Left ventricle myocardium inferior (tissue), 1 donor: Measurements from ENCODE around the gene SAMD4A. TPM values are rescaled to one million over a fixed set of nuclear protein-coding genes. Genes with fewer than 3 reads are reported as not detected.

Experiments
- DNase-seq: peaks from one replicate; pipeline ENCODE4 v3.0.0-alpha.2; 2020
- H3K27ac ChIP-seq: fragments of 200-600 bp; replicated peaks from 2 replicates; pipeline ENCODE4 v1.8.0; 2021
- H3K27me3 ChIP-seq: fragments of 200-600 bp; 2 replicates; pipeline ENCODE4 v1.8.0; 2021; ENCODE audit warnings: low read depth
- H3K36me3 ChIP-seq: fragments of 200-600 bp; 2 replicates; pipeline ENCODE4 v1.8.0; 2021
- H3K4me1 ChIP-seq: fragments of 200-600 bp; 2 replicates; pipeline ENCODE4 v1.8.0; 2021
- H3K4me3 ChIP-seq: fragments of 200-600 bp; 2 replicates; pipeline ENCODE4 v1.8.0; 2021; ENCODE audit warnings: mild to moderate bottlenecking, moderate library complexity
- H3K9me3 ChIP-seq: fragments of 200-600 bp; replicated peaks from 2 replicates; pipeline ENCODE4 v1.8.0; 2021
- CTCF ChIP-seq: fragments of 200-600 bp; IDR thresholded peaks from 2 replicates; pipeline ENCODE4 v1.8.0; 2021; ENCODE audit warnings: antibody characterized with exemption, mild to moderate bottlenecking, borderline replicate concordance
- intact Hi-C: fragments of 100-400 bp; cut with micrococcal nuclease; formaldehyde crosslinking; loops from one replicate; pipeline ENCODE4 v1.11.0; 2022
- total RNA-seq: library from RNA; stranded (reverse); fragmentation: NEBNext Ultra II Directional; extraction: Animal tissue kit (Norgen Biotek cat#: 25700); gene quantifications from one replicate; pipeline ENCODE4 v1.2.1, GENCODE V29; 2021
- donor health status: DM: no; HTN: yes; CAD: no; lungs with severe emphysema.

Gene SAMD4A
- total RNA-seq, 1 donor from 2014 or later, result 173 TPM

GRCh38 chr14:54756656-54757392, 189.9 kb downstream of the SAMD4A start:
- Histone ChIP-seq H3K27ac (no peak overlapping the region), H3K27me3 (no peaks in the 10 kb centered on the region), H3K9me3 (no peaks in the 10 kb centered on the region), H3K4me3 (no peak overlapping the region), H3K36me3 (peaks cover 46% of the 10 kb centered on the region), H3K4me1 (peaks cover 60% of the 10 kb centered on the region)
- intact Hi-C loops, result no loop called here
- no peak for DNase-seq
- TF ChIP-seq CTCF, result no peak

GRCh38 chr14:54758041-54758440, 191.1 kb downstream of the SAMD4A start:
- Histone ChIP-seq H3K36me3 (peaks cover 37% of the 10 kb centered on the region), H3K27me3 (no peaks in the 10 kb centered on the region), H3K27ac (peak overlapping the region; percentile 33), H3K4me3 (no peak overlapping the region), H3K4me1 (peaks cover 63% of the 10 kb centered on the region), H3K9me3 (no peaks in the 10 kb centered on the region)
- intact Hi-C loops, result no loop called here
- TF ChIP-seq CTCF, result no peak
- DNase-seq, result no peak

GRCh38 chr14:54759982-54760585, 193.2 kb downstream of the SAMD4A start:
- H3K27me3 ChIP-seq, result no peaks in the 10 kb centered on the region
- peaks cover 55% of the 10 kb centered on the region for H3K4me1 ChIP-seq
- no peak overlapping the region for H3K27ac ChIP-seq
- DNase-seq, result no peak
- no peak overlapping the region for H3K4me3 ChIP-seq
- no peak for TF ChIP-seq CTCF
- no peaks in the 10 kb centered on the region for H3K9me3 ChIP-seq
- H3K36me3 ChIP-seq, result peaks cover 46% of the 10 kb centered on the region
- intact Hi-C loops, result no loop called here

GRCh38 chr14:54760866-54761575, 194.1 kb downstream of the SAMD4A start:
- Histone ChIP-seq H3K9me3 (no peaks in the 10 kb centered on the region), H3K27me3 (no peaks in the 10 kb centered on the region), H3K36me3 (peaks cover 48% of the 10 kb centered on the region), H3K27ac (peak overlapping the region; percentile 33), H3K4me3 (no peak overlapping the region), H3K4me1 (peaks cover 56% of the 10 kb centered on the region)
- no peak for DNase-seq
- TF ChIP-seq CTCF, result no peak
- intact Hi-C loops, result no loop called here

GRCh38 chr14:54761835-54762234, 194.9 kb downstream of the SAMD4A start:
- H3K36me3 ChIP-seq, result peaks cover 49% of the 10 kb centered on the region
- H3K27ac ChIP-seq, result peak overlapping the region; percentile 33
- TF ChIP-seq CTCF, result no peak
- no peak for DNase-seq
- peaks cover 56% of the 10 kb centered on the region for H3K4me1 ChIP-seq
- intact Hi-C loops, result no loop called here
- no peak overlapping the region for H3K4me3 ChIP-seq
- no peaks in the 10 kb centered on the region for H3K27me3 ChIP-seq
- H3K9me3 ChIP-seq, result no peaks in the 10 kb centered on the region
